Stimulated activated effector memory CD8-positive, alpha-beta T cell treated with anti-CD3 and anti-CD28 coated beads, Interleukin-12 subunit alpha, Interleukin-12 subunit beta, amount 100 ng/mL, for 72 hours (primary cell): ENCODE results near the gene SLC46A2.

Experiments used
- ATAC-seq: fragments of 150-1000 bp; cut with Tn5 transposase; 2 replicates; pipeline ENCODE4 v1.10.0; 2021
- DNase-seq, 2 donors: peaks; one replicate each; pipeline ENCODE4 v3.0.0; 2021 to 2022; ENCODE audit warnings: low spot score in 2 of 2
- H3K27ac Mint-ChIP-seq: one replicate; pipeline ENCODE4 v1.8.0; 2022; ENCODE audit warnings: mild to moderate bottlenecking, mixed read lengths
- H3K36me3 Mint-ChIP-seq: one replicate; pipeline ENCODE4 v1.8.0; 2022; ENCODE audit warnings: mild to moderate bottlenecking, mixed read lengths
- H3K4me1 Mint-ChIP-seq: one replicate; pipeline ENCODE4 v1.8.0; 2022; ENCODE audit warnings: mixed read lengths
- H3K4me3 Mint-ChIP-seq: one replicate; pipeline ENCODE4 v1.8.0; 2022; ENCODE audit warnings: mild to moderate bottlenecking, mixed read lengths
- H3K9me3 Mint-ChIP-seq: one replicate; pipeline ENCODE4 v1.8.0; 2022; ENCODE audit warnings: mixed read lengths

SLC46A2 gene

GRCh38 chr9:112831969-112832368, 58.7 kb downstream of the SLC46A2 start:
- Mint-ChIP-seq H3K27ac (no peak overlapping the region), H3K9me3 (no peaks in the 10 kb centered on the region), H3K36me3 (no peaks in the 10 kb centered on the region)

GRCh38 chr9:112831281-112831851, 59.3 kb downstream of the SLC46A2 start:
- no peaks in the 10 kb centered on the region for H3K9me3 Mint-ChIP-seq
- ATAC-seq (no peak), DNase-seq (no peak)
- H3K27ac Mint-ChIP-seq: no peak overlapping the region
- no peaks in the 10 kb centered on the region for H3K36me3 Mint-ChIP-seq
- H3K4me1 Mint-ChIP-seq: no peaks in the 10 kb centered on the region
- H3K4me3 Mint-ChIP-seq: no peak overlapping the region

More at GRCh38 chr9:112831969-112832368, 58.7 kb downstream of the SLC46A2 start:
- DNase-seq: no peak
- Mint-ChIP-seq H3K4me3 (no peak overlapping the region), H3K4me1 (no peaks in the 10 kb centered on the region)
- ATAC-seq: no peak
